Endodermal cell (in vitro differentiated cells): Measurements from ENCODE around the gene TOP3B. TPM values are rescaled to one million over a fixed set of nuclear protein-coding genes. Genes with fewer than 3 reads are reported as not detected.

Experiments
- DNase-seq: peaks from one replicate; pipeline ENCODE4 v3.0.0-alpha.2; 2017
- H3K27ac ChIP-seq: 2 replicates; pipeline ENCODE4 v1.5.1; 2013; ENCODE audit warnings: mild to moderate bottlenecking, low read depth, low read length, moderate library complexity
- H3K27me3 ChIP-seq: 2 replicates; pipeline ENCODE4 v1.6.1; 2013; ENCODE audit warnings: mild to moderate bottlenecking, low read length, moderate library complexity; ENCODE audit not compliant: insufficient read depth, control insufficient read depth, poor library complexity, severe bottlenecking
- H3K36me3 ChIP-seq: 2 replicates; pipeline ENCODE4 v1.7.0; 2013; ENCODE audit warnings: mild to moderate bottlenecking, low read length, moderate library complexity; ENCODE audit not compliant: control insufficient read depth, insufficient read depth
- H3K4me1 ChIP-seq: one replicate; pipeline ENCODE4 v1.7.0; 2013; ENCODE audit warnings: low read length; ENCODE audit not compliant: control insufficient read depth, insufficient read depth
- H3K4me3 ChIP-seq: 2 replicates; pipeline ENCODE4 v1.5.1; 2013; ENCODE audit warnings: mild to moderate bottlenecking, low read length, moderate library complexity
- H3K9ac ChIP-seq: 2 replicates; pipeline ENCODE4 v1.6.1; 2013; ENCODE audit warnings: mild to moderate bottlenecking, low read length, moderate library complexity; ENCODE audit not compliant: poor library complexity, severe bottlenecking; ENCODE audit errors: extremely low read depth
- H3K9me3 ChIP-seq: 2 replicates; pipeline ENCODE4 v1.6.1; 2013; ENCODE audit warnings: mild to moderate bottlenecking, low read length, moderate library complexity; ENCODE audit not compliant: control insufficient read depth
- H3K27ac Mint-ChIP-seq: 2 replicates; pipeline ENCODE4 v1.8.0; 2020; ENCODE audit warnings: mixed read lengths
- H3K27me3 Mint-ChIP-seq: 2 replicates; pipeline ENCODE4 v1.8.0; 2021; ENCODE audit warnings: mild to moderate bottlenecking, mixed read lengths; ENCODE audit not compliant: insufficient read depth
- H3K36me3 Mint-ChIP-seq: 2 replicates; pipeline ENCODE4 v1.8.0; 2020; ENCODE audit warnings: low read depth, mixed read lengths
- H3K4me1 Mint-ChIP-seq: 2 replicates; pipeline ENCODE4 v1.8.0; 2020; ENCODE audit warnings: mixed read lengths
- H3K4me3 Mint-ChIP-seq: 2 replicates; pipeline ENCODE4 v1.8.0; 2020; ENCODE audit warnings: mild to moderate bottlenecking, moderate library complexity, mixed read lengths
- H3K9me3 Mint-ChIP-seq: 2 replicates; pipeline ENCODE4 v1.8.0; 2020; ENCODE audit warnings: mild to moderate bottlenecking, mixed read lengths
- CTCF ChIP-seq: fragments of 200-600 bp; sonication (generic); conservative IDR thresholded peaks from 2 replicates; pipeline ENCODE4 v1.5.0; 2021; ENCODE audit warnings: antibody characterized with exemption, mild to moderate bottlenecking
- WGBS, 2 experiments: methylation state at CpG; one replicate each; pipeline versions ENCODE4 v1.1.5 to v1.1.7; 2013; ENCODE audit warnings: missing lambda C conversion rate in 2 of 2, mixed read lengths in 1 of 2; ENCODE audit not compliant: insufficient coverage in 1 of 2, insufficient read length in 1 of 2; 5-methylcytosine and 5-hydroxymethylcytosine counted together
- total RNA-seq, 2 donors: library from RNA; stranded (reverse); fragmentation: NEBNext Ultra II Directional in 1 of 2; extraction: Animal tissue kit (Norgen Biotek cat#: 25700) in 1 of 2; gene quantifications; 2 replicates in 1 of 2; 3 replicates in 1 of 2; pipeline ENCODE4 v1.2.1, GENCODE V29; 2021

The TOP3B gene
- total RNA-seq, 2 donors from 2014 or later = 68.8 to 71.9 TPM

GRCh38 chr22:21919526-21920307, 62.9 kb downstream of the TOP3B start:
- no peak for TF ChIP-seq CTCF
- Mint-ChIP-seq H3K9me3 (no peaks in the 10 kb centered on the region), H3K27me3 (no peaks in the 10 kb centered on the region), H3K27ac (no peak overlapping the region), H3K4me3 (no peak overlapping the region), H3K4me1 (peaks cover 20% of the 10 kb centered on the region), H3K36me3 (peaks cover 4% of the 10 kb centered on the region)
- Histone ChIP-seq H3K4me1 (peaks cover 5% of the 10 kb centered on the region), H3K36me3 (no peaks in the 10 kb centered on the region), H3K9me3 (no peaks in the 10 kb centered on the region), H3K9ac (no peak overlapping the region), H3K4me3 (no peak overlapping the region), H3K27ac (no peak overlapping the region), H3K27me3 (no peaks in the 10 kb centered on the region)
- DNase-seq = no peak
- WGBS, 2 experiments = 88 to 99% methylated on average over 8 to 17 of the region's 20 CpGs

- no peaks in the 10 kb centered on the region for H3K36me3 ChIP-seq
- H3K27ac ChIP-seq = no peak overlapping the region
- H3K9ac ChIP-seq = no peak overlapping the region
- Mint-ChIP-seq H3K36me3 (peaks cover 2% of the 10 kb centered on the region), H3K9me3 (no peaks in the 10 kb centered on the region), H3K27ac (no peak overlapping the region), H3K4me1 (peaks cover 20% of the 10 kb centered on the region), H3K4me3 (no peak overlapping the region), H3K27me3 (no peaks in the 10 kb centered on the region)
- 94 to 98% methylated on average over 8 to 12 of the region's 12 CpGs for WGBS, 2 experiments
- no peak overlapping the region for H3K4me3 ChIP-seq
- no peaks in the 10 kb centered on the region for H3K9me3 ChIP-seq
- no peaks in the 10 kb centered on the region for H3K27me3 ChIP-seq
- no peak for DNase-seq
- no peak for TF ChIP-seq CTCF
- peaks cover 5% of the 10 kb centered on the region for H3K4me1 ChIP-seq
Observed at GRCh38 chr22:21918466-21919185, 64.0 kb downstream of the TOP3B start.

GRCh38 chr22:21917959-21918261, 64.7 kb downstream of the TOP3B start:
- no peaks in the 10 kb centered on the region for H3K9me3 Mint-ChIP-seq
- peaks cover 20% of the 10 kb centered on the region for H3K4me1 Mint-ChIP-seq
- WGBS, 2 experiments = 84 to 100% methylated on average over 3 to 6 of the region's 6 CpGs

More at GRCh38 chr22:21917959-21918261, 64.7 kb downstream of the TOP3B start:
- Mint-ChIP-seq H3K36me3 (peaks cover 2% of the 10 kb centered on the region), H3K4me3 (no peak overlapping the region), H3K27me3 (no peaks in the 10 kb centered on the region), H3K27ac (no peak overlapping the region)
- Histone ChIP-seq H3K27me3 (no peaks in the 10 kb centered on the region), H3K9ac (no peak overlapping the region), H3K27ac (no peak overlapping the region), H3K36me3 (no peaks in the 10 kb centered on the region), H3K4me1 (peaks cover 5% of the 10 kb centered on the region), H3K9me3 (no peaks in the 10 kb centered on the region), H3K4me3 (no peak overlapping the region)
- DNase-seq = no peak
- TF ChIP-seq CTCF = no peak
